Testis (tissue), 3 donors: ENCODE data around the gene BOC. TPM values are rescaled to one million over a fixed set of nuclear protein-coding genes. Genes with fewer than 3 reads are reported as not detected.

ENCODE experiments used
- DNase-seq: peaks from one replicate; pipeline ENCODE4 v3.0.0-alpha.2; 2019
- H3K27ac ChIP-seq, 2 donors: fragments of 200-600 bp; sonication (generic); one replicate each; pipeline ENCODE4 v1.5.1; 2019
- H3K27me3 ChIP-seq: fragments of 200-600 bp; sonication (generic); one replicate; pipeline ENCODE4 v1.5.1; 2019
- H3K36me3 ChIP-seq: fragments of 200-600 bp; sonication (generic); one replicate; pipeline ENCODE4 v1.5.1; 2017; ENCODE audit warnings: low read depth; ENCODE audit errors: missing control alignments
- H3K4me1 ChIP-seq: fragments of 200-600 bp; sonication (generic); one replicate; pipeline ENCODE4 v1.5.1; 2019
- H3K4me3 ChIP-seq, 2 donors: fragments of 200-600 bp; sonication (generic); one replicate each; pipeline ENCODE4 v1.5.1; 2017 to 2019
- H3K9me3 ChIP-seq: fragments of 200-600 bp; sonication (generic); one replicate; pipeline ENCODE4 v1.5.1; 2017
- CTCF ChIP-seq, 3 experiments: fragments of 450-650 bp in 2 of 3; fragments of 200-600 bp in 1 of 3; sonication (generic) in 1 of 3; IDR thresholded peaks; one replicate each; pipeline ENCODE4 v1.5.1; 2016 to 2019; ENCODE audit warnings: antibody characterized with exemption in 3 of 3, mild to moderate bottlenecking in 2 of 3, moderate library complexity in 1 of 3
- POLR2A ChIP-seq: fragments of 450-650 bp; IDR thresholded peaks from one replicate; pipeline ENCODE4 v1.6.1; 2017; ENCODE audit warnings: antibody characterized with exemption, mild to moderate bottlenecking, moderate library complexity
- WGBS, 2 donors: methylation state at CpG; one replicate each; pipeline ENCODE4 v1.1.5; 2018; 5-methylcytosine and 5-hydroxymethylcytosine counted together
- intact Hi-C: fragments of 100-400 bp; cut with DNase I; formaldehyde crosslinking; loops from one replicate; pipeline ENCODE4 v1.15.1; 2023; ENCODE audit warnings: low total_unique reads
- polyA plus RNA-seq: library from polyadenylated mRNA; stranded (reverse); fragments of 350-450 nt; fragmentation: Illumina TruSeq; extraction: RNeasy Lipid Tissue Mini Kit (QIAGEN cat#74804); gene quantifications from one replicate; pipeline ENCODE4 v1.2.3, GENCODE V29; 2014; ENCODE audit warnings: low read depth, low replicate concordance; ENCODE audit not compliant: insufficient read depth
- total RNA-seq, 2 donors: library from RNA; depleted of rRNA; stranded (reverse); fragments of >200 nt; gene quantifications; one replicate each; pipeline ENCODE4 v1.2.3, GENCODE V29; 2016

BOC gene
- total and polyA plus RNA-seq, 3 donors from 2014 or later = 24.5 to 33.6 (median 28.4) TPM

- Histone ChIP-seq H3K4me1 (peaks cover 20% of the 10 kb centered on the region), H3K36me3 (no peaks in the 10 kb centered on the region), H3K27ac (peak overlapping the region; percentile 1 to 46), H3K4me3 (no peak overlapping the region), H3K27me3 (no peaks in the 10 kb centered on the region), H3K9me3 (no peaks in the 10 kb centered on the region)
- peak; percentile 42 for DNase-seq
- 49 to 56% methylated on average over 6 of the region's 6 CpGs for WGBS, 2 donors
- no peak for TF ChIP-seq POLR2A
- no peak for TF ChIP-seq CTCF (IDR thresholded peaks at IDR 0.05)
- intact Hi-C loops = loop anchor here (10.0 kb wide), 1 partner anchor 116 kb away; no protein-coding TSS in a partner anchor
Measured at GRCh38 chr3:113261063-113261625, 49.8 kb downstream of the BOC start.

GRCh38 chr3:113261626-113262303, 50.4 kb downstream of the BOC start:
- H3K4me3 ChIP-seq = no peak overlapping the region
- H3K27me3 ChIP-seq = no peaks in the 10 kb centered on the region
- intact Hi-C loops = loop anchor here (10.0 kb wide), 1 partner anchor 117 kb away; no protein-coding TSS in a partner anchor
- no peaks in the 10 kb centered on the region for H3K9me3 ChIP-seq
- H3K4me1 ChIP-seq = peaks cover 20% of the 10 kb centered on the region
- DNase-seq = peak; percentile 51
- peak overlapping the region in 1 of 2 donors; percentile 46 for H3K27ac ChIP-seq
- 44 to 69% methylated on average over 1 of the region's 1 CpG for WGBS, 2 donors
- no peaks in the 10 kb centered on the region for H3K36me3 ChIP-seq
- no peak for TF ChIP-seq POLR2A
- no peak for TF ChIP-seq CTCF (IDR thresholded peaks at IDR 0.05)

GRCh38 chr3:113262304-113262665, 50.9 kb downstream of the BOC start:
- Histone ChIP-seq H3K27me3 (no peaks in the 10 kb centered on the region), H3K4me1 (peaks cover 20% of the 10 kb centered on the region), H3K4me3 (no peak overlapping the region), H3K9me3 (no peaks in the 10 kb centered on the region), H3K36me3 (no peaks in the 10 kb centered on the region), H3K27ac (peak overlapping the region in 1 of 2 donors; percentile 33)
- TF ChIP-seq POLR2A = no peak
- no peak for TF ChIP-seq CTCF (IDR thresholded peaks at IDR 0.05)
- intact Hi-C loops = loop anchor here (10.0 kb wide), 1 partner anchor 117 kb away; no protein-coding TSS in a partner anchor
- no peak for DNase-seq
- WGBS, 2 donors = 70 to 71% methylated on average over 1 to 2 of the region's 2 CpGs

GRCh38 chr3:113263020-113263419, 51.7 kb downstream of the BOC start:
- WGBS, 2 donors = 90 to 100% methylated on average over 2 of the region's 2 CpGs
- TF ChIP-seq POLR2A (no peak), CTCF (IDR thresholded peaks at IDR 0.05) (no peak)
- no peaks in the 10 kb centered on the region for H3K9me3 ChIP-seq
- no peak overlapping the region for H3K4me3 ChIP-seq
- intact Hi-C loops = loop anchor here (10.0 kb wide), 1 partner anchor 118 kb away; no protein-coding TSS in a partner anchor
- no peak for DNase-seq
- H3K36me3 ChIP-seq = no peaks in the 10 kb centered on the region
- peaks cover 20% of the 10 kb centered on the region for H3K4me1 ChIP-seq
- peak overlapping the region in 1 of 2 donors; percentile 0 for H3K27ac ChIP-seq
- H3K27me3 ChIP-seq = no peaks in the 10 kb centered on the region
